GM18909 (cell line): ENCODE data around the gene PEX11B.

Experiments
- ATAC-seq: cut with Tn5 transposase; IDR thresholded peaks from one replicate; pipeline ENCODE4 v1.9.1; 2021; ENCODE audit warnings: mild to moderate bottlenecking; ENCODE audit not compliant: unreplicated experiment, poor library complexity

PEX11B gene, protein sequence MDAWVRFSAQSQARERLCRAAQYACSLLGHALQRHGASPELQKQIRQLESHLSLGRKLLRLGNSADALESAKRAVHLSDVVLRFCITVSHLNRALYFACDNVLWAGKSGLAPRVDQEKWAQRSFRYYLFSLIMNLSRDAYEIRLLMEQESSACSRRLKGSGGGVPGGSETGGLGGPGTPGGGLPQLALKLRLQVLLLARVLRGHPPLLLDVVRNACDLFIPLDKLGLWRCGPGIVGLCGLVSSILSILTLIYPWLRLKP

DNA sequence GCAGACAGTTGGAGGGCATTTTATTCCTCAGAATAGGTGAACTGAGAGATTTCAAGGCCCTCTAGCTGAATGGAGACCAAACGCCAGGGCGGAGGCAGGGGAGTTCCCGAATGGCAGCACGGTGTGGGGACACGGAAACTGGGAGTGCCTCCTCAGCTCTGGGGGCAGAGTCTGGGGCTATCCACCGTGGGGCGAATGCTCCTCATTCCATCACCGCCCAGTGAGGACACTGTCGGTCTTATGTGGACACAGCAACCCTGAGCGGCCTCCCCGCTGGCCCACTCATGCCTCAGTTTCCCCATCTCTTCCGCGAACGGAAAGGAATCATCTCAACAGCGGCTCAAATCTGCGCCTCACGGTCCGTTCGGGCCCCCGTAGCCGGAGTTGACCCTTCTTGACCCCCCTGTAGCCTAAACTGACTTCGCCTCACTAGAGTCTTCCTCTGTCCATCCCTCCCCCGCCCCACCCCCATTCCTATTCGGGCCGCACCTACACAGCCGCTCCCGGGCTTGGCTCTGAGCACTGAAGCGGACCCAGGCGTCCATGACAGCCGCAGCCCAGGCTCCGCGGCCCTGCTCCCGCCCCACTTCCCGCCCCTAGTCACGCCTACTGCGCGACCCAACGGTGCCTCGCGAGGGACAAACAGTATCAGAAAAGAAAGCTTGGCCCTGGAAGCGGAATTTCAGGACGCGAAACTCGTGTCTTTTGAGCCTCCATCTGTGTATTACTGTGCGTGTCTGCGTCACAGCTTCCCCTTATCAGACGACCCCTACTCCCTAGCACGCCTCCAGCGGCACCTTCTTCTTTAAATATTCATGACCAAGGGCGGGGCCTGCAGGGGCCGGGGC, at the start of gene PEX11B:
Gene PEX11B (minus strand): TSS at position 574 of the 848 bp plus-strand sequence. CDS start 29 bp downstream, at position 545.
- ATAC-seq = peak; percentile 84

DNA sequence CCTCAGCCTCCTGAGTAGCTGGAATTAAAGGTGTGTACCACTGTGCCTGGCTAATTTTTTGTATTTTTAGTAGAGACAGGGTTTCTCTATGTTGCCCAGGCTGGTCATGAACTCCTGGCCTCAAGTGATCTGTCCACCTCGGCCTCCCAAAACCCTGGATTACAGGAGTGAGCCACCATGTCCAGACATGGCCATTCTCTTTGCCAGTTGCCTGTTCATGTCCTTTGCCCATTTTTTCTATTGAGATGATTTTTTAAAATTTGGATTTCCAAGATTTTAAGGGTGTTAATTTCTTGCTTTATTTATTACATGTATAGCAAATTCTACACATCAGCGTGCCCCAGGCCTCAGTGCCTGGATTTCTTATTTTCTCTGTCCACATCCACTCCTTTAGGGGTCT, 48.8 kb upstream of the PEX11B start:
- ATAC-seq = no peak

DNA sequence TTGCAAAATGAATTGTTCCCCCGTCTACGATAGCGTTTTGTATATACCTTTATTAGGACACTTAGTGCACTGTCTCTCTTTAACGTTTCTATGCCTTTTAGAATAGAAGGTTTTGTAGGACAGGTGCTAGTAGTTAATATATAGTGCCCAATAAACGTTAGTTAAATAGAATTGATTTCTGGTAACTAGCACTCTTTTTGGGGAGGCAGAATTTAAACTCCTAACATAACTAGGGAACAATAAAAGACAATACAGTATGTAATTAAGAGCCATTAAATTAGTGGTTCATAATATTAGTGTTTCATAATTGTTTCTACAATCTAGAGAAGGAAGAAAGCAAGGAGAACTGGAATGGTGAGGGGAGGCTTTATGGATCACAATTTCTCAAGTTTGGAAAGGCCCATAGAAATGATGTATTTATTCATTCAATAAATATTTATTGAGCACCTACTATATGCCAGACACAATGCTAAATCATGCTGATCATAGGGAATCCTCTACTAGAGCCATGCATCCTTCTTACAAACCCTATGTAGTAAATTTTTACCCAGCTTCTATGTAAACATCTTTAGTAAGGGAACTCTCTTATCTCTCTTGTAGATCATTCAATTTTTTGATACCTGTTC, 46.7 kb upstream of the PEX11B start:
- ATAC-seq = no peak

DNA sequence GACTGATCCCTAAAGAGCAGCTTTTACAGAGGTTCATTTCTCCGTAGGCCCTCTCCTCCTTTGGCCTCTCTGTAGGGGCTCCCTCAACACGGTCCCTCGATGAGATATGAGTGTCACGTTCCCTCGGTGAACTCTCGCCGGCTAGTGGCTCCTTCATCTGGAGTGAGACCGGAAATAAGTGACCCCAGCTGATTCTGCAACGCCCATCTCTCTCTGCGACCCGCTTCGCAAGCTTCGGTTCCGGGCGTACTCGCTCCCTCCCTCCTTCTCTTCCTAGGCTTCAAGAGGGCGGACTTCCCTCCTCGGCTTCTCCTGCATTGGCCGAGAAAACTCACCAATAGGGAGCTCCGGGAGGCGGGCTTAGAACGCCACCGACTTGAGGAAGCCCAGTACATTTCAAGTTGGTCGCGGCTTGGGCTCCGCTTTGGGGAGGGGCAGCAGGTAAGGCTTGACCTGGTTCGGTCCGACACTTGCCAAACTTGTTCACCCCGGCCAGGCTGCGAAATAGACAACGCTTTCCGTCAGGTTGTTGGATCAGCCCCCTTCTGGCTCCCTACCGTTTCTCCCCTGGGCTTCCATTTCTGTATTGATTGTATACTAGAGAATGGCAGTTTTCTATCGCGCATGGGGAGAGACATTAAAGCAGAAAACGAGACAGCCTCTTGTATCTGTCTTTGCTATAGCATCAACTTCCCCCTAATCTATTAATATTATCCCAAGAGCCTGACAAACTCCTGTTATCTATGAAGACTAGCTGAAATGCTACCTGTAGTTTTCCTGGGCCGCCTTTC, 46.0 kb upstream of the PEX11B start, which contains the start of the genes ANKRD34A and POLR3GL:
Gene ANKRD34A (minus strand): TSS at position 248 of the 791 bp plus-strand sequence. CDS start 2,816 bp downstream, outside the sequence.
Gene POLR3GL (plus strand): TSS at position 363 of the 791 bp plus-strand sequence. CDS start 10,176 bp downstream, outside the sequence.
- ATAC-seq = peak; percentile 90

DNA sequence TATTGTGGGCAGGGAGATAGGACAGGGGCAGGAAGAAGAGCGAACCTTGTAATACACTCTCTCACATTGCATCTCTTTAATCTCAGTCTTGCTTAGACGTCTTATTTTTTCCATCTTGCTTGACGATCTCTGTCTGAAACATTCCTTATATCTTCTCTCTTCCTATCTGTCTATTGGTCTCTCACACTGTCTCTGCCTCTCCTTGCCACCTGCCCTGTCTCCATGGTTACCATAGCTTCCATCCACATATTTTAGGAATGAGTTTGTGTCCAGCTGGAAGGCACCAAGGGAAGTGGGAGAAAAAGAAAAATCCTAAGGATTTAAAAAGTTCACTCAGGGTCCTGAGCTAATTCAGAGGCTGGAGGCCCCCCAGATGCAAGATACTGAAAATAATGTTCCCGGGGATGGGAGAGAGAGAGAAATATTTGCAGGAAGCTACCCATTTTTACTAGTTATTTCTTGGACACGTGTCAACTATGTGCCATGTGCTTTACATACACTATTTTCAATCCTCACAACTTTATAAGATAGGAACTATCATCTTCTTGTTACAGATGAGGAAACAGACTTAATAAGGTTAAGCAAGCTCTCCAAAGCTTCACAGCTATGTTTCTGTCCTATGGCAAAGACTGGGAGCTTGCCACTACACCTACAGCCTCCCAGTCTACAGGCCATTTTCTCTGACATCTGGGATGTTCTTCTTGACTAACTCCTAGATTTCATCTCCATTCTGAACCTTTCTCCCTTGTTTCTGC, 44.9 kb upstream of the PEX11B start:
- ATAC-seq = no peak

DNA sequence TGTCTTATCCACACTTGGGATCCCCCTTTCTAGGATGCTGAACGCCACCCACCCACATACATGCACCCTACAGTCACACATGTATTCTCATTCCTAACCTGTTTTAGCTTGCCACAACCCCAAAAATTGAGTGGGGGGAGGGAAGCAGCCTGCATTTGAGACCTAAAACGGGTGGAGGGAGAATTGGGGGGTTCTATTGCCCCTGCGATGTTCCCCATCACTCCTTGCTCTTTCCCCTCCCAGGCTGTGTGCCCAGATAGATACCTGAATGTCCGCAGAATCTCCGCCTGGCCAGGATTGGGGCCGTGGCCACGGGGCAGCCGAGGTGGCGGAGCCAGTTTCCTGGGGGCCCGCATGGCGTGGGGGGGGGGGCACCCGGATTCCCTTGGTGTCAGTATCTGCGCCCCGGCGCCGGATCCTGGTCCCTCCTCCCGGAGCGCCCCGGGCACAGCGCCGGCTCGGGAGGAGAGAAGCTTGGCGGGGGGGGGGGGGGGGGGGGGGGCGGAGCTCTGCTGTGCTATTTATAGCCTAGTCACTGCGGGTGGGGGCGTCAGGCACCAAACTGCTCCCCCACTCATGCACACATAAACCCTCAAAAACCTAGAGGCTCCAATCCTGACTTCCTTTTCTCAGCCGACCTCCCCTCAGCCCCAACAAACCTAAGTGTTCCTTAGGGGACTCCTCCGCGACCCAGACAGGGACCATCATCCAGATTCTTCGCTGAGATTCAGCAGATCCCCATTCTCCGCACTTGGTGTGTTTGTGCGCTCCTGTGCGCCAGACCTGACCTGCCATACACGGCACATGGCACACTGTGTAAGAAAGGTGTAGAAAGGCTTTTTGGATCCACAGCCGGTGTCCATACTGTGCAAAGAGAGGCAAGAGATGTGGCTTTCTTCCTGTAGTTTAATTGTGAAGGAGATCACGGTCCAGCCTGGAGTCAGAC, 43.9 kb upstream of the PEX11B start:
- ATAC-seq = no peak

DNA sequence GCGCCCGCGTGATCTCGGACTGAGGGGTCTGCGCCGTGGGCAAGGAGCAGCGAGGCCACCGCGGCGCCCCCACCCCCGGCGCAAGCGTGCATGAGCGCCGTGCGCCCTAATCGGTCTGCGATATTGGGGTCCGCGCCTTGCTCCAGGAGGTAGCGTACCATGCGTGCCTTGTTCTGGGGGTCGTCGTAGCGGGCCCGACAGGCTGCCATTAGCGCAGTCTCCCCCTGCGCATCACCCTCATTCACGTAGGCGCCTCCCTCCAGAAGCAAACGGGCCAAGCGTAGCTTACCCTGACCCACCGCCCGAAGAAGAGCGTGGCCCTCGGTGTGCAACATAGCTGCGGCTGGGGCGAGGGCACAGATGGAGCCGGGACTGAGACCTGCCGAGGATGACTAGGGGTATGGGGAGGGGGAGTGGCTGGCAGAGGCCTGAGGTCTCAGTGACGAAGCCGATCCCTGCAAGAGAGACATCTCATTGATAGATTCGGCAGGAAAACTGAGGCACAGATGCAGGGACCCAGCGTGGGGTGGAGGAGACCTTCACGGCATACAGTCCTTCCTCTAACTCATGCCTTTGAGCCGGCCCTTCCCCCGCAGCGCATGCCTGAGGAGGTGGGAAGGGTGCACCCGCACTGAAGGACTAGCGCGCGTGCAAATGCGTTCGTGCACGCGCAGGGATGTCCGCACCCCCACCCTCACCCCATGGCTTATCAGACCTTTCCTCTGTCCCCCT, 43.1 kb upstream of the PEX11B start:
- ATAC-seq = no peak

DNA sequence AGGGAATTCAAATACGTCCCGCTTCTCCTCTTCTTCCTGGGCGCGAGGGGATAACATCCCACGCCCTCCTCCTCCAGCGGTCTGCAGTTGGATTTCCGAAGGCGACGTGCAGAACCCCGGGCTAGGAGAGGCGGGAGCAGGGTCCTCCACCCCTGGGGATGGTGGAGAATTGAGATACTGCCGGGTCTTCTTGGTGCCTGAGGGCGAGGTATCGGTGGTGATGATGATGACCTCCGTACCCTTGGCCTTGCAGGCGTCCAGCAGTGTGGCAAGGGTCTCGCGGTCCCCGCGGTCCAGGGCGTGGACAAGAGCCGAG, 42.5 kb upstream of the PEX11B start:
- ATAC-seq = no peak

DNA sequence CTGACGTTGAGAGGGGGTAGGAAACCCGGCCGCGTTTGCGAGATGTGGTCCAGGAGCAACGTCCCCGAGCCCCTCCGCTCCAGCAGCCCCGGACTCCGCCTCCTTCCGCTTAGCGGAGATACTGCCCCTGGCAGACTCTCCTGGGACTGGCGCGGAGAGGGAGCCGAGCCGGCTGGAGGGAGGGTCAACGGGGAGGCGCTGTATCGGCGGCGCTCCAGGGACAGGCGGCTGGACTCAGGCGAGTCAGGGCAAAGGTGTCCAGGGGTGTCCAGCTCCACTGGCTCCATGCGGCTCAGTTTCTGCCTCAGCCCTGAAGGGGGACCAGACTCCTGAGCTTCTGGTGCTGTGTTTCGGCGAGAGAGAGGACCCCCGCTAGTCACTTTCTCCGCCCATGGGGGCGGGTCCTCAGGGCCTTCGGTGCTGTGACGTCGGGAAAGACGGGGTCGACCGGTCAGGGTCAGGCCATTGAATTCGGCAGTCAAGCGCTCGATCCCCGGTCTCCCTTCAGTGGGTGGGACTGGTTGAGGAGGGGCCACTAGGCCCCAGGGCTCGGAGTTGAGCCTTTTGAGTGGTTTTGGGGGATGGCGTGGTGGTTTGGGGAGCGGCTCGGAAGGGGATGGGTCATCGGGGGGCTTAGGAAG, 42.1 kb upstream of the PEX11B start:
- ATAC-seq = no peak

DNA sequence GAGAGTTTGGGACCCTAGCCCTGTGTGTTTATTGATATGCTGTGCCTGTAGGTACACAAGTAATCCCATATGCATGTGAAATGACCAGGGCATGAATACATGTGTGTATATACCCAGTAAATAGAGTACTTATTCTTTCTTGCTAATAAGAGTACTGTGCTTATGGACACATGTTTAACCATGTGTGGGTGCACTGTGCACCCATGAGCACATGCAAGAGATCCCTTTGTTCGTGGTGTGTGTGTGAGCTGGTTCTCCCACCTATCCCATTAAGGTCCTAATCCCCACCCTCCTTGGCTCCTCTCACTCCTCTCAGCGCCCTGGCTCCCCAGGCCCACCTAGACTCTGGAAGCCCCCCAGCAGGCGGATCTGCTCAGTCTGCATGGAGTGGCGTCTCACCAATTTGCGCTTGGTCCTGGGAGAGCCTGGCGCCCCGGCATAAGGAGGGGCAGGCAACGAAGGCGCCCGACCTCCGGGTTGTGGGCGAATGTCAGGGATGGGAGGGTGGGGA, 41.5 kb upstream of the PEX11B start:
- ATAC-seq = no peak

DNA sequence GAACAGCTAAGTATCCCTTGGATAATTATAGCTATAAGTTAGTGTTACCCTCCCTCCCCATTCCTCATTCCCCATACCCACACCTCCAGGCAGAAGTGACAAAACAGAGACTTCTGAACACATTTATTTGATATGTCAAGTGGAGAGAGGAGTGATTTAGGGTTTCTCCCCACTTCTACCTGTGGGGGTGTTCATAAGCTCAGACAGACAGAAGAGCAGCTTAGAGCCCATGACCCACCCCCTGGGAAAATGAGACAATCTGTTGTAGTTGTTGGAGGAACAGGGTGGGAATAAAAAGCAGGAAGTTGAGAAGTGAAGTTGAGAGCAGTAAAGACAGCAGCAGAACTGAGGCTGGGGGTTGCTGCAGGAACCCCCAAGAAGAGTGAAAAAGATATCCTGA, 40.8 kb upstream of the PEX11B start:
- ATAC-seq = no peak

DNA sequence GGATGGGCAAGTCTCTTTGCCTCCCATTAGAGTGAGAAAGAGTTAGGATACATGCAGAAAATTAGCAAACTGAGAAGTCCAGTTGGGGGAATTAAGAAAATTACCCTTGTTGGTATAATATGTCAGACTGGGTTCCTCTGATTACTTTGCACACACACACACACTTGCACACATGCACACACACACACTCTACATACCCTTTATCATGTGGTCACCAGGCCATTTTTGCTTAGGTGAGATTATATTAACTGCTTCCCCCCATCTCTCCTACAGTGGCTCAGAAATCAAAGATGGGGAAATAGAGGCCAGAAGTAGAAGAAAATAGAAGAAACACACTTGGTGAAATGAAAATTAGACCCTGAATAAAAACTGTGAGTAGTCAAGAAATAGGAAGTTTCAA, 40.2 kb upstream of the PEX11B start:
- no peak for ATAC-seq

DNA sequence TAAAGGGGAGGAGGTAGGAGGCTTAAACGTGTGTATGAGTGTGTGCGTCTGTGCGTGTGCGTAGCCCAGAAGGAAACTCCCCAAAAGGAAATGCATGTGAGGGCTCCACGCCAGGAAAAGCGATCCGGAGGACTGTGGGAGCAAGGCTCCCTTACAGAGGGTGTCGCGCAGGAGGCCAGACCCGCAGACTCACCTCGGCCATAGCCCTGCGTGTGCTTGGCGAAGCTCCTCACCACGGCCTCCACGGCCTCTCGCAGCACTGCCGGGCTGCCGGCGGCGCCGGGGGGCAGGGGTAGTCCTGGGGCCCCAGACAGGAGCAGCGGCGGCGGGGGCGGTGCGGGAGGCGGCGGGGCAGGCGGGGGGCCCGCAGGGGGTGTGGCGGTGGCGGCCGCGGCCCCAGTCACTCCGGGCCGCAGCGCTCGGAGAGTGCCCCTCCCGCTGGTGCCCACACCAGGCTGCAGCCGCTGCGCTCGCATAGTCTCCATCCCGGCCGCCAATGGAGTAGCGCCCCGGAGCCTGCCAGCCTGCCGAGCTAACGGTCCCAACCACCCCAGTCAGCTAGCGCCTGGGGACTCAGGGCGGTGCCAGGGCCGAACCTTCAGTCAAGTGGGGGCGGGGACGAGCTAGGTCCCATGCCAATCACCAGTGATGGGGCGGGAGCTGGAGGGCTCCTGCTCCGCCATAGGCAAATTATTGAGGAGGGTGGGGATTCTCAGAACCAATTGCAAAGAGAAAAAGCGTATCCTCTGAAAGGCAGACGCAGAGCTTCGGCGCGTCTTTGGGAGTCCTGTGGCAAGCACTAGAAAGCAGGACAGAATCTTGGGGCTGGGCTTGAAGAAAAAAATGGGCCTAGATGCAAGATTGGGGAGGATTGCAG, 39.2 kb upstream of the PEX11B start, which contains the start of gene LIX1L:
Gene LIX1L (minus strand): TSS at position 575 of the 877 bp plus-strand sequence. CDS start 90 bp downstream, at position 485.
- peak; percentile 87 for ATAC-seq

DNA sequence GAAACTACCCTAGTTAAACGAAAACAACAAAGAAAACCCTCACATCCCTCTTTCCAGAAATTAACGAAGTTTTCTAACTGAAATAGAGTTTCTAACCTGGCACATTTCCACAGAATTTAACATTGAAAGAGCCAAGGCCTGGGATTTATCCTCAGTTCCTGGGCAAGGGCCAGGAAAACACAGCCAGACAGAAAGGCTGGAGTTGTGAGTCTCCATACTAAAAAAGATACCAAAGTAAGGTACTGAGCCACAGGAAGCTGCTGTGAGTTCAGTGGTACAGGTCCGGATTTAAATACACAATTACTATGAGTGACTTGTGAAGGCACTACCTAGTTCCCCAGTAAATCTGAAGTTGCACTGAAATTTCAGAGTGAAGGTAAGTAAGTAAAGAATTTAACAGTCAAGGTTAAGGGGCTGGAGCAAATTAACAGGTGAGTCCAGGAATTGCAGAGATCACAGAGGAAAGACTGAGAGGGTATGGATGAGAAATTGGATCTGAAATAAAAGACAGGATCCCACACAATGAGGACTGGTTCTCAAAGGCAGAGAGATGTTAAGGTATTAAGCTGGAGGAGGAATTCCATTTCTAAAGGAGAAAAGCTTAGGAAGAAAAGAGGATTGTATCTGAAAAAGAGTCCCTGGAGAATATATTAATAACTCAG, 38.4 kb upstream of the PEX11B start:
- no peak for ATAC-seq

DNA sequence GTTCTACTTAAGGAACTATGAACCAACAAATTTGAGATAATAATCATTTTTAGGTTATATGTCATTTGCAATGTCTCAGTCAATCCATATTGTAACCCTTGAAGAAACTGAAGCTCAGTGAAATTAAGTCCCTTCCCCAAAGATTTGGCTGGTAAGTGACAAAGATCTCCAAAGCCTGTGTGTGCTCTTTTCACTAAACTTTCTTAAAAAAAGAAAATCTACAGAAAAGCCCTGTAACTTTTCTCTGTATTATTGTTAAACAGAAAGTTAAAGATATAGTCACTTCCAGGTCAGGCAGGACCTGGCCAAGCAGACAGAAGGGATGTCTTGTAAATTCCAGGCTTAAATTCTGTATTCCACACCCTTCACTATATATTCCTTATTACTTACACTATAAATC, 37.8 kb upstream of the PEX11B start:
- no peak for ATAC-seq

DNA sequence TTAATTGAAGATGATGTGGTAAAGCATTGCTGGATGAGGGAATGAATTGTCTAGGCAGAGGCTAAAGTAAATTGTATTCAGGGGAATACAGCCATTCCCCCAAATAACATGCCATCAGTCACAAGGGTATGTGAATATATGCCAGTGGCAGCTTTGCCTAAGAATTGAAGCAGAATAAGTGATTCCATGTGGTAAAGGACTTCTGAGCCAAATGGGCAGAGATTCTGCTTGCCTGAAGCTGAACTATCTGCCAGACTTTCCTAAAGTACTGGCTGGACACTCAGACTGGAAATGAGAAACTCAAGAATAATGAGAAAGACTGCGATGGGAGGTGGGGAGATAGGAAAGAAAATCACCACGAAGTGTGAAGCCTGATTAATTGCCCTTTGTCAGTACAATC, 36.9 kb upstream of the PEX11B start:
- no peak for ATAC-seq
